ENCODE data around the gene ZNF19.

The ZNF19 gene

DNA sequence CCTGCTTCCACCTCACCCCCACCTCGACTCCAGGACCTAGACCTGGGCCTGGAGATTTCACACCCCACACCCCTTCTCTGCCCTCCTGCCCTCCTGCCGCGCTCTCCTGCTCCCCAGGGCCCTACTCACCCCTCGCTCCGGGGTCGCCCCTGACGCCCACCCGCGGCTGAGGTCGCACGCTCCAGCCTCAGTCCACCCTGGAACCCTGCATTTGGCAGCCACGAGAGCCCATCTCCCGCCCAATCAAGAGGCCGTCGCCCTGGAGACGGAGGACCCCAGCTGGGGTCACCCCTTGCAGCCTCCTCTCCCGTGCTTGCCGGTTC is 63.4 kb downstream of the ZNF19 start:
- Histone ChIP-seq H3K4me3 (ENCODE audit: low read length) (no peak overlapping the region), H3K9ac (ENCODE audit: low read length) (no peak overlapping the region)

DNA sequence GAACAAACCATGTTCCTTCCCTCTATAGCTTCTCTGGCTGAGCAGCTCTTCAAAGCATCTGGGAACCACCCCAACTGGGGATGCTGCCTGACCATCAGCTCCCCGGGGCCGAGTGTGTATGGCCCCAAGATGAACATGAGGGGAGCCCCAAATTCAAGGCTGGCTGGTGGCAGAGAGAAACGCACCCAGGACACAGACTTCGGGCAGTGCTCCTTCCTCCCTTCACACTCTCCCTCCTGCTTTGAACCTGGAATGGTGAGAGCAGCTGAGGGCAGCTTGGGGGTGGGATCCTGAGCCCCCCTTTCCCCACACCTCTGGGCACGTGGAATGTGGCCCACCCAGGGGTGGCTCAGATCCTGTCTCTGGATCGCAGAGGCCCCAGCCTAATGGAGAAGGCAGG is 64.5 kb downstream of the ZNF19 start:
- no peak for DNase-seq
- H2AFZ ChIP-seq (ENCODE audit: low read length), result no peak overlapping the region
- no peaks in the 10 kb centered on the region for H4K20me1 ChIP-seq (ENCODE audit: insufficient read depth, low read length)
- no peaks in the 10 kb centered on the region for H3K4me1 ChIP-seq (ENCODE audit: low read length)
- H3K9me2 ChIP-seq (replicated peaks; ENCODE audit: insufficient read depth, low read length), result no peaks in the 10 kb centered on the region
- H3K27ac ChIP-seq (ENCODE audit: low read length), result no peak overlapping the region
- no peaks in the 10 kb centered on the region for H3K9me3 ChIP-seq (replicated peaks; ENCODE audit: insufficient read depth, low read length)
- peaks cover 58% of the 10 kb centered on the region for H3K27me3 ChIP-seq (replicated peaks; ENCODE audit: insufficient read depth, low read length)
- H3K4me2 ChIP-seq (ENCODE audit: low read depth, low read length), result no peak overlapping the region
- no peaks in the 10 kb centered on the region for H3K79me2 ChIP-seq (ENCODE audit: low read length)
- H3K36me3 ChIP-seq (replicated peaks; ENCODE audit: insufficient read depth, low read length), result no peaks in the 10 kb centered on the region
- TF ChIP-seq EZH2 (optimal IDR thresholded peaks at IDR 0.05; ENCODE audit: low read depth, low read length) (no peak), EZH2phosphoT487 (IDR thresholded peaks at IDR 0.05; ENCODE audit: low read length) (no peak)
- TF ChIP-seq, protein P1, sequence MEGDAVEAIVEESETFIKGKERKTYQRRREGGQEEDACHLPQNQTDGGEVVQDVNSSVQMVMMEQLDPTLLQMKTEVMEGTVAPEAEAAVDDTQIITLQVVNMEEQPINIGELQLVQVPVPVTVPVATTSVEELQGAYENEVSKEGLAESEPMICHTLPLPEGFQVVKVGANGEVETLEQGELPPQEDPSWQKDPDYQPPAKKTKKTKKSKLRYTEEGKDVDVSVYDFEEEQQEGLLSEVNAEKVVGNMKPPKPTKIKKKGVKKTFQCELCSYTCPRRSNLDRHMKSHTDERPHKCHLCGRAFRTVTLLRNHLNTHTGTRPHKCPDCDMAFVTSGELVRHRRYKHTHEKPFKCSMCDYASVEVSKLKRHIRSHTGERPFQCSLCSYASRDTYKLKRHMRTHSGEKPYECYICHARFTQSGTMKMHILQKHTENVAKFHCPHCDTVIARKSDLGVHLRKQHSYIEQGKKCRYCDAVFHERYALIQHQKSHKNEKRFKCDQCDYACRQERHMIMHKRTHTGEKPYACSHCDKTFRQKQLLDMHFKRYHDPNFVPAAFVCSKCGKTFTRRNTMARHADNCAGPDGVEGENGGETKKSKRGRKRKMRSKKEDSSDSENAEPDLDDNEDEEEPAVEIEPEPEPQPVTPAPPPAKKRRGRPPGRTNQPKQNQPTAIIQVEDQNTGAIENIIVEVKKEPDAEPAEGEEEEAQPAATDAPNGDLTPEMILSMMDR (IDR thresholded peaks at IDR 0.05; ENCODE audit: low read length), result no peak
- H3K9ac ChIP-seq (ENCODE audit: low read length), result no peak overlapping the region
- no peaks in the 10 kb centered on the region for H3F3A ChIP-seq (ENCODE audit: insufficient read depth, low read length)
- no peak overlapping the region for H3K4me3 ChIP-seq (ENCODE audit: low read length)

More for the DNA sequence above, 63.4 kb downstream of the ZNF19 start:
- no peak for DNase-seq
- no peak overlapping the region for H3K4me2 ChIP-seq (ENCODE audit: low read depth, low read length)
- H3K27me3 ChIP-seq (replicated peaks; ENCODE audit: insufficient read depth, low read length), result peaks cover 69% of the 10 kb centered on the region
- no peak overlapping the region for H2AFZ ChIP-seq (ENCODE audit: low read length)
- H3F3A ChIP-seq (ENCODE audit: insufficient read depth, low read length), result no peaks in the 10 kb centered on the region
- no peaks in the 10 kb centered on the region for H3K79me2 ChIP-seq (ENCODE audit: low read length)
- H3K27ac ChIP-seq (ENCODE audit: low read length), result no peak overlapping the region
- no peaks in the 10 kb centered on the region for H3K4me1 ChIP-seq (ENCODE audit: low read length)
- no peaks in the 10 kb centered on the region for H3K9me2 ChIP-seq (replicated peaks; ENCODE audit: insufficient read depth, low read length)
- TF ChIP-seq, protein P1 (IDR thresholded peaks at IDR 0.05; ENCODE audit: low read length), result no peak
- TF ChIP-seq EZH2 (optimal IDR thresholded peaks at IDR 0.05; ENCODE audit: low read depth, low read length), result no peak
- TF ChIP-seq EZH2phosphoT487 (IDR thresholded peaks at IDR 0.05; ENCODE audit: low read length), result no peak
- H3K9me3 ChIP-seq (replicated peaks; ENCODE audit: insufficient read depth, low read length), result no peaks in the 10 kb centered on the region
- no peaks in the 10 kb centered on the region for H4K20me1 ChIP-seq (ENCODE audit: insufficient read depth, low read length)
- H3K36me3 ChIP-seq (replicated peaks; ENCODE audit: insufficient read depth, low read length), result no peaks in the 10 kb centered on the region

DNA sequence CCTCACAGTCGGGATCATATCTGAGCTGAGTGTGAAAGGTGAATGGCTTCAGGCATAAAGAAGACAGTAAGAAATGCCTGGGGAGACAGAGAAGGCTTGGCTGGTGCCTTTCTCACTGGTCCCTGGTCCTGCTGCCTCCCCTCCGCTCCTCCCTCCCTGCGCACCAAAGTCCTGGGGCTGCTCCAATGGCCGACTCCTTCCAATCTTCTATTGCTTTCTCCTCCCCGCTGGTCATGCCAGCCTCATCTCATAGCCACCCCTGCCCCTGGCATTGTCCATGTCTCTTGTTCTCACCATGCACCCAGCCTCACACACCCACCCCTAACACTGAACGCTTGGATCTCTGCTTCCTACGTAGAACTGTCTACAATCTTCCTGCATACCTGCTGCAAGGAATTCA is 65.3 kb downstream of the ZNF19 start:
- no peaks in the 10 kb centered on the region for H3K9me3 ChIP-seq (replicated peaks; ENCODE audit: insufficient read depth, low read length)
- no peak overlapping the region for H2AFZ ChIP-seq (ENCODE audit: low read length)
- no peak for DNase-seq
- no peak overlapping the region for H3K4me2 ChIP-seq (ENCODE audit: low read depth, low read length)
- H4K20me1 ChIP-seq (ENCODE audit: insufficient read depth, low read length), result no peaks in the 10 kb centered on the region
- H3F3A ChIP-seq (ENCODE audit: insufficient read depth, low read length), result no peaks in the 10 kb centered on the region
- no peaks in the 10 kb centered on the region for H3K9me2 ChIP-seq (replicated peaks; ENCODE audit: insufficient read depth, low read length)
- no peak overlapping the region for H3K9ac ChIP-seq (ENCODE audit: low read length)
- H3K27me3 ChIP-seq (replicated peaks; ENCODE audit: insufficient read depth, low read length), result peaks cover 51% of the 10 kb centered on the region
- H3K79me2 ChIP-seq (ENCODE audit: low read length), result no peaks in the 10 kb centered on the region
- no peak overlapping the region for H3K27ac ChIP-seq (ENCODE audit: low read length)
- no peaks in the 10 kb centered on the region for H3K36me3 ChIP-seq (replicated peaks; ENCODE audit: insufficient read depth, low read length)
- TF ChIP-seq EZH2 (optimal IDR thresholded peaks at IDR 0.05; ENCODE audit: low read depth, low read length) (no peak), EZH2phosphoT487 (IDR thresholded peaks at IDR 0.05; ENCODE audit: low read length) (no peak)
- TF ChIP-seq, protein P1 (IDR thresholded peaks at IDR 0.05; ENCODE audit: low read length), result no peak
- no peaks in the 10 kb centered on the region for H3K4me1 ChIP-seq (ENCODE audit: low read length)
- H3K4me3 ChIP-seq (ENCODE audit: low read length), result no peak overlapping the region
